GM19324 (cell line): Measurements from ENCODE around the gene OR56B1.

Source experiments
- ATAC-seq: cut with Tn5 transposase; IDR thresholded peaks from one replicate; pipeline ENCODE4 v1.9.1; 2021; ENCODE audit warnings: mild to moderate bottlenecking, moderate library complexity; ENCODE audit not compliant: unreplicated experiment, low FRiP score

The OR56B1 gene

GRCh38 chr11:5726351-5726750 is 9.9 kb upstream of the OR56B1 start:
- no peak for ATAC-seq

GRCh38 chr11:5727691-5728090 is 8.6 kb upstream of the OR56B1 start:
- ATAC-seq: no peak

- ATAC-seq: no peak
These were observed 843 bp downstream of the OR56B1 start for GRCh38 chr11:5737091-5737490.

- no peak for ATAC-seq
These were observed 1.6 kb downstream of the OR56B1 start for GRCh38 chr11:5737670-5738392.

GRCh38 chr11:5738431-5738830 is 2.2 kb downstream of the OR56B1 start:
- ATAC-seq: no peak

- no peak for ATAC-seq
These were observed 10.4 kb downstream of the OR56B1 start for GRCh38 chr11:5746614-5747013.

- ATAC-seq: no peak
These were observed 13.6 kb downstream of the OR56B1 start for GRCh38 chr11:5749836-5750235.

- no peak for ATAC-seq
These were observed 17.7 kb downstream of the OR56B1 start, which contains the start of gene OR52N4 for GRCh38 chr11:5753943-5754342. Gene OR52N4 (plus strand): TSS chr11:5754243. CDS start chr11:5754741, 498 bp downstream.

GRCh38 chr11:5767056-5767455 is 30.8 kb downstream of the OR56B1 start:
- no peak for ATAC-seq

GRCh38 chr11:5783255-5783654 is 47.0 kb downstream of the OR56B1 start, which contains the start of gene OR52N5:
Gene OR52N5 (minus strand): TSS chr11:5783355. CDS start chr11:5778634, 4,721 bp downstream.
- no peak for ATAC-seq
